ENCODE measurements around the gene PNMA8C. TPM values are rescaled to one million over a fixed set of nuclear protein-coding genes. Genes with fewer than 3 reads are reported as not detected.
"Not testable (repeated sequence)": the region's sequence is repeated elsewhere in the genome, so short reads cannot be mapped to it uniquely, and the experiment has no call there.

Gene PNMA8C
- total RNA-seq, 2 experiments from 2014 or later = not detected

GRCh38 chr19:46450737-46451136 is 22.0 kb upstream of the PNMA8C start:
- CTCF ChIA-PET = interaction anchor here (0.9 kb wide), 1 partner anchor 11 kb away, joined by 3 read pairs; no protein-coding TSS in a partner anchor
- POLR2A ChIA-PET = no interaction called here

GRCh38 chr19:46449228-46449627 is 20.5 kb upstream of the PNMA8C start:
- POLR2A ChIA-PET = no interaction called here

GRCh38 chr19:46448601-46449000 is 19.9 kb upstream of the PNMA8C start:
- CTCF ChIA-PET = interaction anchor here (0.6 kb wide), 2 partner anchors 25 to 205 kb away, joined by 3 read pairs; no protein-coding TSS in a partner anchor
- POLR2A ChIA-PET = no interaction called here

More at GRCh38 chr19:46449228-46449627, 20.5 kb upstream of the PNMA8C start:
- CTCF ChIA-PET = interaction anchor here (0.6 kb wide), 1 partner anchor 205 kb away, joined by 3 read pairs; no protein-coding TSS in a partner anchor

GRCh38 chr19:46447824-46448223 is 19.1 kb upstream of the PNMA8C start:
- CTCF ChIA-PET = no interaction called here
- POLR2A ChIA-PET = no interaction called here

GRCh38 chr19:46447006-46447405 is 18.3 kb upstream of the PNMA8C start:
- ChIA-PET CTCF (interaction anchor here (0.6 to 0.8 kb wide), 2 partner anchors 90 to 134 kb away, joined by 3 to 4 read pairs; no protein-coding TSS in a partner anchor), POLR2A (no interaction called here)

GRCh38 chr19:46446021-46446420 is 17.3 kb upstream of the PNMA8C start:
- POLR2A ChIA-PET = interaction anchor here (0.6 kb wide), 1 partner anchor 12 kb away, joined by 3 read pairs; no protein-coding TSS in a partner anchor
- CTCF ChIA-PET = no interaction called here

- ChIA-PET POLR2A (no interaction called here), CTCF (interaction anchor here (0.6 to 0.7 kb wide), 2 partner anchors 46 to 1324 kb away, joined by 3 to 4 read pairs; no protein-coding TSS in a partner anchor)
These were observed 14.2 kb upstream of the PNMA8C start for GRCh38 chr19:46442808-46443450.

GRCh38 chr19:46441866-46442265 is 13.1 kb upstream of the PNMA8C start:
- ChIA-PET POLR2A (no interaction called here), CTCF (interaction anchor here (0.6 kb wide), 1 partner anchor 45 kb away, joined by 4 read pairs; no protein-coding TSS in a partner anchor)

GRCh38 chr19:46435689-46436088 is 7.0 kb upstream of the PNMA8C start:
- POLR2A ChIA-PET, CTCF ChIA-PET: not testable (repeated sequence)

GRCh38 chr19:46435009-46435408 is 6.3 kb upstream of the PNMA8C start:
- POLR2A ChIA-PET = no interaction called here

GRCh38 chr19:46433470-46433869 is 4.7 kb upstream of the PNMA8C start:
- POLR2A ChIA-PET = not testable (repeated sequence)

More at GRCh38 chr19:46435009-46435408, 6.3 kb upstream of the PNMA8C start:
- CTCF ChIA-PET = no interaction called here

GRCh38 chr19:46431824-46432223 is 3.1 kb upstream of the PNMA8C start:
- ChIA-PET CTCF (interaction anchor here (0.7 to 1.2 kb wide), 2 partner anchors 37 to 107 kb away, joined by 4 to 6 read pairs; no protein-coding TSS in a partner anchor), POLR2A (no interaction called here)

More at GRCh38 chr19:46433470-46433869, 4.7 kb upstream of the PNMA8C start:
- CTCF ChIA-PET = interaction anchor here (0.7 to 1.0 kb wide), 2 partner anchors 38 to 87 kb away, joined by 3 to 5 read pairs; partner anchors contain the start of gene PPP5C

GRCh38 chr19:46429999-46430398 is 1.3 kb upstream of the PNMA8C start:
- ChIA-PET POLR2A (no interaction called here), CTCF (no interaction called here)

- CTCF ChIA-PET = interaction anchor here (0.6 kb wide), 3 partner anchors 33 to 509 kb away, joined by 3 to 4 read pairs (median 4); no protein-coding TSS in a partner anchor
- POLR2A ChIA-PET = interaction anchor here (0.6 kb wide), 1 partner anchor 1048 kb away, joined by 5 read pairs; no protein-coding TSS in a partner anchor
These were observed 1.2 kb downstream of the PNMA8C start for GRCh38 chr19:46427518-46428045.

GRCh38 chr19:46426506-46427162 is 2.1 kb downstream of the PNMA8C start:
- POLR2A ChIA-PET = no interaction called here
- CTCF ChIA-PET = interaction anchor here (0.6 kb wide), 2 partner anchors 32 to 37 kb away, joined by 4 read pairs; no protein-coding TSS in a partner anchor

- POLR2A ChIA-PET = interaction anchor here (0.6 kb wide), 1 partner anchor 37 kb away, joined by 5 read pairs; no protein-coding TSS in a partner anchor
- CTCF ChIA-PET = no interaction called here
These were observed 2.7 kb downstream of the PNMA8C start for GRCh38 chr19:46426035-46426505.

GRCh38 chr19:46423188-46423587 is 5.5 kb downstream of the PNMA8C start:
- CTCF ChIA-PET = interaction anchor here (0.7 to 1.0 kb wide), 2 partner anchors 25 to 64 kb away, joined by 3 to 4 read pairs; no protein-coding TSS in a partner anchor
- POLR2A ChIA-PET = no interaction called here

GRCh38 chr19:46422344-46422743 is 6.4 kb downstream of the PNMA8C start:
- POLR2A ChIA-PET = no interaction called here
- CTCF ChIA-PET = no interaction called here

GRCh38 chr19:46420056-46420455 is 8.7 kb downstream of the PNMA8C start:
- CTCF ChIA-PET = interaction anchor here (0.6 kb wide), 1 partner anchor 122 kb away, joined by 3 read pairs; no protein-coding TSS in a partner anchor
- POLR2A ChIA-PET = no interaction called here

All from activated CD8-positive, alpha-beta memory T cell treated with anti-CD3 and anti-CD28 coated beads for 36 hours (primary cell).